ENCODE data around the gene TMEM181. TPM values are rescaled to one million over a fixed set of nuclear protein-coding genes. Genes with fewer than 3 reads are reported as not detected.

Gene TMEM181
- total and polyA plus RNA-seq, 2 of the 13 experiments (the other 11 are each of a cell fraction or from before 2014, with no cell fraction given) = 59.1 to 108 TPM

- Histone ChIP-seq H3K36me3 (replicated peaks in 1 of 2; ENCODE audit: control insufficient read depth in 1 of 2, insufficient read depth in 2 of 2, low read length in 2 of 2) (peaks cover 50 to 95% of the 10 kb centered on the region in 2 experiments), H4K20me1 (ENCODE audit: insufficient read depth, low read length) (peaks cover 49% of the 10 kb centered on the region), H3K27ac (ENCODE audit: extremely low read length, insufficient read depth, low read length) (no peak overlapping the region), H2AFZ (ENCODE audit: low read length) (no peak overlapping the region), H3K9me3 (ENCODE audit: low read length) (no peaks in the 10 kb centered on the region), H3K4me2 (ENCODE audit: low read depth, low read length) (no peak overlapping the region), H3K4me3 (replicated peaks in 1 of 3; ENCODE audit: insufficient read depth in 1 of 3, low read depth in 2 of 3, low read length in 3 of 3) (no peak overlapping the region), H3K9ac (ENCODE audit: insufficient read depth, low read depth, low read length) (no peak overlapping the region), H3K4me1 (ENCODE audit: insufficient read depth, low read length) (no peaks in the 10 kb centered on the region), H3K27me3 (ENCODE audit: control insufficient read depth in 1 of 2, insufficient read depth in 2 of 2, low read length in 2 of 2) (no peaks in the 10 kb centered on the region), H3K79me2 (ENCODE audit: insufficient read depth, low read length) (peaks cover 22% of the 10 kb centered on the region)
- ATAC-seq (no peak), FAIRE-seq (no peak), DNase-seq (ENCODE audit: low spot score) (no peak)
- CTCF ChIA-PET (ENCODE audit: low intra/inter-chr PET ratio, low total read pairs) = interaction anchor here (2.5 kb wide), 1 partner anchor 390 kb away, joined by 8 read pairs; no protein-coding TSS in a partner anchor
- in situ Hi-C loops (cut with HindIII; ENCODE audit: extremely low pct_ligation_motif_present, low pct_unique_long_range_greater_than_20kb) (no loop called here), intact Hi-C loops (cut with micrococcal nuclease; ENCODE audit: unreplicated experiment) (loop anchor here (2.0 kb wide), 1 partner anchor 97 kb away; no protein-coding TSS in a partner anchor)
- 95% methylated on average over 6 of the region's 6 CpGs for WGBS (ENCODE audit: low lambda C conversion rate)
- TF ChIP-seq BRCA1 (CRISPR knock-in tag; IDR thresholded peaks at IDR 0.05) = no peak
- 0 out of 4 replicates have a peak, but pooled peaks of 1 of the 2 experiments have one; percentile 29 for TF ChIP-seq POLR2A (IDR thresholded peaks at IDR 0.05; ENCODE audit: insufficient read depth in 1 of 2, low read depth in 2 of 2, low read length in 2 of 2)
- POLR2A ChIA-PET = interaction anchor here (0.9 kb wide), 1 partner anchor 9 kb away, joined by 3 read pairs; no protein-coding TSS in a partner anchor
- no TSS peak for BruUV-seq (replicated peaks)
These were observed 44.1 kb downstream of the TMEM181 start for GRCh38 chr6:158604048-158604406.

GRCh38 chr6:158605266-158605878 is 45.5 kb downstream of the TMEM181 start:
- WGBS (ENCODE audit: low lambda C conversion rate) = 86% methylated on average over 13 of the region's 13 CpGs
- DNase-seq (ENCODE audit: low spot score) (peak; percentile 72), FAIRE-seq (peak; percentile 93), ATAC-seq (peak; percentile 73)
- peaks cover 22% of the 10 kb centered on the region for H3K79me2 ChIP-seq (ENCODE audit: insufficient read depth, low read length)
- BruUV-seq (replicated peaks) = no TSS peak
- no peak overlapping the region for H3K27ac ChIP-seq (ENCODE audit: extremely low read length, insufficient read depth, low read length)
- H3K4me1 ChIP-seq (ENCODE audit: insufficient read depth, low read length) = no peaks in the 10 kb centered on the region
- H3K4me2 ChIP-seq (ENCODE audit: low read depth, low read length) = no peak overlapping the region
- H3K9ac ChIP-seq (ENCODE audit: insufficient read depth, low read depth, low read length) = no peak overlapping the region
- H3K36me3 ChIP-seq (replicated peaks in 1 of 2; ENCODE audit: control insufficient read depth in 1 of 2, insufficient read depth in 2 of 2, low read length in 2 of 2) = peaks cover 56 to 96% of the 10 kb centered on the region in 2 experiments
- ChIA-PET CTCF (ENCODE audit: low intra/inter-chr PET ratio, low total read pairs) (interaction anchor here (1.4 to 2.5 kb wide), 2 partner anchors 384 to 391 kb away, joined by 5 to 8 read pairs; no protein-coding TSS in a partner anchor), POLR2A (interaction anchor here (0.7 kb wide), 2 partner anchors 36 to 873 kb away, joined by 3 read pairs; no protein-coding TSS in a partner anchor)
- no peak overlapping the region for H3K4me3 ChIP-seq (replicated peaks in 1 of 3; ENCODE audit: insufficient read depth in 1 of 3, low read depth in 2 of 3, low read length in 3 of 3)
- H4K20me1 ChIP-seq (ENCODE audit: insufficient read depth, low read length) = peaks cover 45% of the 10 kb centered on the region
- H3K9me3 ChIP-seq (ENCODE audit: low read length) = no peaks in the 10 kb centered on the region
- no peaks in the 10 kb centered on the region for H3K27me3 ChIP-seq (ENCODE audit: control insufficient read depth in 1 of 2, insufficient read depth in 2 of 2, low read length in 2 of 2)
- in situ Hi-C loops (cut with HindIII; ENCODE audit: extremely low pct_ligation_motif_present, low pct_unique_long_range_greater_than_20kb) (no loop called here), intact Hi-C loops (cut with micrococcal nuclease; ENCODE audit: unreplicated experiment) (loop anchor here (1.0 to 2.0 kb wide), 2 partner anchors 99 to 391 kb away; no protein-coding TSS in a partner anchor)
- no peak overlapping the region for H2AFZ ChIP-seq (ENCODE audit: low read length)
- TF ChIP-seq ZNF547 (CRISPR knock-in tag; IDR thresholded peaks at IDR 0.05) (no peak), STAG1 (CRISPR knock-in tag; IDR thresholded peaks at IDR 0.05) (peak; percentile 81), ZBTB38 (CRISPR knock-in tag; IDR thresholded peaks at IDR 0.05) (peak; percentile 59; the same call in 1 of the 2 replicates), ARNT2 (CRISPR knock-in tag; IDR thresholded peaks at IDR 0.05; ENCODE audit: low read depth) (0 out of 2 replicates have a peak, but pooled peaks have one; percentile 23), FOXJ3 (CRISPR knock-in tag; IDR thresholded peaks at IDR 0.05; ENCODE audit: borderline replicate concordance) (0 out of 2 replicates have a peak, but pooled peaks have one; percentile 19), PLRG1 (conservative IDR thresholded peaks at IDR 0.05) (no peak), RAD21 (CRISPR knock-in tag; IDR thresholded peaks at IDR 0.05) (peak; percentile 67), SNAI1 (CRISPR knock-in tag; IDR thresholded peaks at IDR 0.05; ENCODE audit: borderline replicate concordance) (0 out of 2 replicates have a peak, but pooled peaks have one; percentile 16), ZNF24 (IDR thresholded peaks at IDR 0.05) (peak; percentile 92), ZNF142 (CRISPR knock-in tag; IDR thresholded peaks at IDR 0.05) (no peak), ZNF564 (CRISPR knock-in tag; IDR thresholded peaks at IDR 0.05) (no peak)

Data from HepG2 (cell line).